OCI-LY7 (cell line): ENCODE measurements around the gene PGAP1. TPM values are rescaled to one million over a fixed set of nuclear protein-coding genes. Genes with fewer than 3 reads are reported as not detected.

ENCODE experiments used
- BruUV-seq: library from RNA; stranded (reverse); fragments of 400-500 nt; replicated peaks from 2 replicates; lab custom pipeline; 2021; lab: Mats Ljungman, UMichigan
- CTCF ChIA-PET: fragments of 300-600 bp; sonication (Branson Sonifier 250); formaldehyde crosslinking; loops from one replicate; lab custom pipeline; 2022; ENCODE audit warnings: antibody characterized with exemption; ENCODE audit not compliant: unreplicated experiment; lab: Charles Lee
- POLR2A ChIA-PET: fragments of 300-600 bp; sonication (Branson Sonifier 250); formaldehyde crosslinking; loops from one replicate; lab custom pipeline; 2022; ENCODE audit warnings: antibody characterized with exemption; lab: Charles Lee
- DNase-seq: peaks from one replicate; pipeline ENCODE4 v3.0.0-alpha.2; 2015; ENCODE audit warnings: low spot score
- H2AFZ ChIP-seq: fragments of 200-600 bp; sonication (generic), shearing (Covaris generic); 2 replicates; pipeline ENCODE4 v1.6.1; 2014; ENCODE audit warnings: mild to moderate bottlenecking, antibody characterized with exemption, low read length, moderate library complexity
- H3K27ac ChIP-seq: fragments of 200-600 bp; sonication (generic); 2 replicates; pipeline ENCODE4 v1.5.1; 2014; ENCODE audit warnings: mixed run types, low read depth, mild to moderate bottlenecking, moderate library complexity, low read length, inconsistent platforms; ENCODE audit not compliant: poor library complexity, severe bottlenecking
- H3K36me3 ChIP-seq: fragments of 200-600 bp; sonication (generic); 2 replicates; pipeline ENCODE4 v1.6.1; 2014; ENCODE audit warnings: mild to moderate bottlenecking, antibody characterized with exemption, low read length, moderate library complexity, mixed read lengths; ENCODE audit not compliant: insufficient read depth
- H3K4me1 ChIP-seq: fragments of 200-600 bp; sonication (generic); 2 replicates; pipeline ENCODE4 v1.5.1; 2014; ENCODE audit warnings: mild to moderate bottlenecking, low read length; ENCODE audit not compliant: insufficient read depth, poor library complexity, severe bottlenecking
- H3K4me2 ChIP-seq: fragments of 200-600 bp; sonication (generic); 2 replicates; pipeline ENCODE4 v1.6.1; 2014; ENCODE audit warnings: mild to moderate bottlenecking, low read length
- H3K4me3 ChIP-seq: fragments of 200-600 bp; sonication (generic); 2 replicates; pipeline ENCODE4 v1.5.1; 2014; ENCODE audit warnings: mild to moderate bottlenecking, low read depth, low read length; ENCODE audit not compliant: poor library complexity, severe bottlenecking
- H3K79me2 ChIP-seq: fragments of 200-600 bp; sonication (generic); 2 replicates; pipeline ENCODE4 v1.6.1; 2016; ENCODE audit warnings: low read depth, mild to moderate bottlenecking, low read length, moderate library complexity, mixed read lengths; ENCODE audit not compliant: insufficient read depth
- H3K9me2 ChIP-seq: fragments of 200-600 bp; sonication (generic); 2 replicates; pipeline ENCODE4 v1.6.1; 2016; ENCODE audit warnings: mild to moderate bottlenecking, low read length, mixed read lengths; ENCODE audit not compliant: insufficient read depth
- H3K9me3 ChIP-seq: fragments of 200-600 bp; sonication (generic); 2 replicates; pipeline ENCODE4 v1.6.1; 2014; ENCODE audit warnings: mild to moderate bottlenecking, mixed run types, low read length, mixed read lengths
- H4K20me1 ChIP-seq: fragments of 200-600 bp; sonication (generic); 2 replicates; pipeline ENCODE4 v1.6.1; 2014; ENCODE audit warnings: mild to moderate bottlenecking, antibody characterized with exemption, low read length, moderate library complexity, mixed read lengths; ENCODE audit not compliant: insufficient read depth
- EZH2phosphoT487 ChIP-seq: fragments of 200-600 bp; sonication (generic); IDR thresholded peaks from 2 replicates; pipeline ENCODE4 v1.6.1; 2018; ENCODE audit warnings: low read depth, borderline replicate concordance, mild to moderate bottlenecking, mixed run types, antibody characterized with exemption, low read length, moderate library complexity, mixed read lengths
- intact Hi-C: fragments of 100-400 bp; cut with micrococcal nuclease; formaldehyde crosslinking; loops from one replicate; pipeline ENCODE4 v1.10.0; 2022; ENCODE audit not compliant: unreplicated experiment
- total RNA-seq, 2 experiments: library from RNA; depleted of rRNA in 1 of 2; stranded (reverse); fragments of >200 nt in 1 of 2; shearing (Covaris generic) in 1 of 2; gene quantifications; 2 replicates each; pipeline ENCODE4 v1.2.3, GENCODE V29; 2014 to 2022
- TF ChIP-seq, protein P1 (sequence below): fragments of 200-600 bp; sonication (generic); conservative IDR thresholded peaks from 2 replicates; pipeline ENCODE4 v1.5.1; 2014; ENCODE audit warnings: mild to moderate bottlenecking, antibody characterized with exemption, low read length, moderate library complexity, mixed read lengths

PGAP1 gene
- total RNA-seq, 2 experiments from 2014 or later: 0.54 to 1.9 TPM

GRCh38 chr2:196931555-196931954, 5.0 kb upstream of the PGAP1 start:
- Histone ChIP-seq H3K4me1 (peaks cover 4% of the 10 kb centered on the region), H3K27ac (no peak overlapping the region), H3K36me3 (no peaks in the 10 kb centered on the region), H3K9me2 (no peaks in the 10 kb centered on the region), H4K20me1 (no peaks in the 10 kb centered on the region), H3K9me3 (no peaks in the 10 kb centered on the region), H3K4me3 (no peak overlapping the region), H3K79me2 (no peaks in the 10 kb centered on the region), H3K4me2 (no peak overlapping the region), H2AFZ (no peak overlapping the region)
- TF ChIP-seq, protein P1, sequence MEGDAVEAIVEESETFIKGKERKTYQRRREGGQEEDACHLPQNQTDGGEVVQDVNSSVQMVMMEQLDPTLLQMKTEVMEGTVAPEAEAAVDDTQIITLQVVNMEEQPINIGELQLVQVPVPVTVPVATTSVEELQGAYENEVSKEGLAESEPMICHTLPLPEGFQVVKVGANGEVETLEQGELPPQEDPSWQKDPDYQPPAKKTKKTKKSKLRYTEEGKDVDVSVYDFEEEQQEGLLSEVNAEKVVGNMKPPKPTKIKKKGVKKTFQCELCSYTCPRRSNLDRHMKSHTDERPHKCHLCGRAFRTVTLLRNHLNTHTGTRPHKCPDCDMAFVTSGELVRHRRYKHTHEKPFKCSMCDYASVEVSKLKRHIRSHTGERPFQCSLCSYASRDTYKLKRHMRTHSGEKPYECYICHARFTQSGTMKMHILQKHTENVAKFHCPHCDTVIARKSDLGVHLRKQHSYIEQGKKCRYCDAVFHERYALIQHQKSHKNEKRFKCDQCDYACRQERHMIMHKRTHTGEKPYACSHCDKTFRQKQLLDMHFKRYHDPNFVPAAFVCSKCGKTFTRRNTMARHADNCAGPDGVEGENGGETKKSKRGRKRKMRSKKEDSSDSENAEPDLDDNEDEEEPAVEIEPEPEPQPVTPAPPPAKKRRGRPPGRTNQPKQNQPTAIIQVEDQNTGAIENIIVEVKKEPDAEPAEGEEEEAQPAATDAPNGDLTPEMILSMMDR: no peak
- POLR2A ChIA-PET: interaction anchor here (0.8 to 1.0 kb wide), 3 partner anchors 12 to 26 kb away, joined by 3 read pairs; no protein-coding TSS in a partner anchor
- no TSS peak for BruUV-seq
- no peak for DNase-seq
- CTCF ChIA-PET: no interaction called here
- intact Hi-C loops: no loop called here

DNA sequence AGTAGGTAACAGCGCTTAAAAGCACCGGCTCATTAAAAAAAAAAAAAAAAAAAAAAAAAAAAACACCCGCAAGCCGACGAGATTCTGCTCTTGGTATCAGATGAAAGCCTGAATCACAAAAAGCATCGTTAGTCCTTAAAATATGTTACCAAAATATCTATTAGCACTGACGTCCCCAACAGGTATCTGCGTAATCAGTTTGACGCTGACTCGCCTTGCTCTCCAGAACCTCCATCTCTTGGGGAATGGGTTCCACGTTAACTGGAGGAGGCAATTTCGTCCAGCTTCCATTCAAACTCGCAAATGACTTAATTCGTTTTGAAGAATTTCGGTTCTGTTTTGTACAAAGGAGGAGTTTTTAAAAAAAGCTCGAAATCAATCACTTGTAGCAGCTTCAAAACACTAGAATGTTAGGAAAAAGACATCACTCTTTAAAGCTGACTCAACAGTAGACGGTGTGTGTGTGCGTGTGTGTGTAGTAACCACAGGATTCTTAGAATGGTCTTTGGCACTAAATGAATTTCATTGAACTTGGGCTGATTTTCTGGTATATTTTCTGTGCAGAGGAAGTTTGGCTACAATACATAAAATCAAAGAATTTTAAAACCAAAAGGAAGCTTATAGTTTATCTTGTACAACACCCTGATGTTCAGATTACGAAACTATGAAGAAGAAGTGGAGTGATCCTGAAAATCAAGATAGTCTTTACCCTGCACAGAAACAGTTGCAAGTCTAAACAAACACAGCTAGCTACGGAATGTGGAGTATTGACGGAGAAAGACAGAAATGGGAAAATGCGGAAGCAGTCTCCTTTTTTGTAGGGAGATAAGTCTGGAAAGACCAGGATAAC, 1.1 kb upstream of the PGAP1 start:
- peak overlapping the region; percentile 96 for H3K4me2 ChIP-seq
- TF ChIP-seq, protein P1: no peak
- no peak for TF ChIP-seq EZH2phosphoT487
- H3K27ac ChIP-seq: no peak overlapping the region
- POLR2A ChIA-PET: interaction anchor here (0.6 to 2.2 kb wide), 12 partner anchors 9 to 1539 kb away, joined by 3 to 10 read pairs (median 3); partner anchors contain the start of gene GTF3C3
- CTCF ChIA-PET: interaction anchor here (0.5 kb wide), 1 partner anchor 26 kb away, joined by 3 read pairs; no protein-coding TSS in a partner anchor
- H2AFZ ChIP-seq: peak overlapping the region; percentile 95
- H3K36me3 ChIP-seq: no peaks in the 10 kb centered on the region
- peak; percentile 7 for DNase-seq
- H3K9me3 ChIP-seq: no peaks in the 10 kb centered on the region
- H4K20me1 ChIP-seq: no peaks in the 10 kb centered on the region
- no peaks in the 10 kb centered on the region for H3K9me2 ChIP-seq
- intact Hi-C loops: no loop called here
- BruUV-seq: no TSS peak
- H3K4me3 ChIP-seq: peak overlapping the region; percentile 71
- H3K79me2 ChIP-seq: no peaks in the 10 kb centered on the region
- H3K4me1 ChIP-seq: peaks cover 12% of the 10 kb centered on the region
